ENCODE results near the gene CLIC5.

The CLIC5 gene

GRCh38 chr6:46015119-46015968 is at the start of gene CLIC5:
TSS of gene CLIC5 (minus strand) at chr6:46015860. CDS start at chr6:46015542, 318 bp downstream.
- peak in 1 of 2 donors; percentile 8 for DNase-seq (ENCODE audit: low read depth in 1 of 2, low spot score in 1 of 2)

GRCh38 chr6:46062991-46063390 is 47.3 kb upstream of the CLIC5 start:
- no peak for DNase-seq (ENCODE audit: low read depth in 1 of 2, low spot score in 1 of 2)

DNA sequence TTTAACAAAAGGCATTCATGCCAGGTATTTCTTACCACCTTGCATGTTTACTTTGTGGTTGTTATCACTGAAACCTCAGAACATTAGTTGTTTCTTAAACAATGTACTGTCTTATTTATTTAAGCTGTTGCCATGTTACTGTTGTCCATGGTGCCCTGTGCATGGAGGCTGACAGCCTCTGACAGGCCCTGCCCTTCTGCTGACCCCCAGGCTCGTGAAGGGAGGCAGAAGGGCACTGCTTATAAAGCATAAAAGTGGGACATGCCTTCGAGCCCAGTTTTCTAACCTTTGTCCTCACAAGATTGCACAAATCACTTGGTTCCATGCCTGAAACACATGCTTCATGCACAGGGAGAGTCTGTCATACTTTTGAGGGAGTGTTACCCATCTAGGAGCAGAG is 46.7 kb upstream of the CLIC5 start:
- no peak for DNase-seq (ENCODE audit: low read depth in 1 of 2, low spot score in 1 of 2)

GRCh38 chr6:46061497-46061896 is 45.8 kb upstream of the CLIC5 start:
- DNase-seq (ENCODE audit: low read depth in 1 of 2, low spot score in 1 of 2) = no peak

GRCh38 chr6:46059608-46060007 is 43.9 kb upstream of the CLIC5 start:
- DNase-seq (ENCODE audit: low read depth in 1 of 2, low spot score in 1 of 2) = no peak

- no peak for DNase-seq (ENCODE audit: low read depth in 1 of 2, low spot score in 1 of 2)
Observed at GRCh38 chr6:46058951-46059350, 43.3 kb upstream of the CLIC5 start.

DNA sequence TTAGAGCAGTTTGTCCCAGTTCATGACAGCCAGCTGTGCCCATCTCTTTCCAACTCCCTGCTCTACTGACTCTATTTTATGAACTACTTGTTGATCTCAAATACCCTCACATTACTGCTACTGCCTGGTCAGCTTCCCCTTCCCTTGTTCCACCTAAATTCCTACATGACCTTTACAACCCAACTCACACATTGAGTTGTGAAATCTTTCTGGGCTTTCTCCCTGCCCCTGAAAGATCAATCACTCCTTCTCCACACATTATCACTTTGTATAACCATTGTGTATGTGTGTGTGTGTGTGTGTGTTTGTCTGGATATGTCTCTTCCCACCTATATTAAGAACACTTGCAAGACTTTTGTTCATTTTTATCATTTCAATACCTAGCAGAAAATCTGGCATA is 42.1 kb upstream of the CLIC5 start:
- no peak for DNase-seq (ENCODE audit: low read depth in 1 of 2, low spot score in 1 of 2)

DNA sequence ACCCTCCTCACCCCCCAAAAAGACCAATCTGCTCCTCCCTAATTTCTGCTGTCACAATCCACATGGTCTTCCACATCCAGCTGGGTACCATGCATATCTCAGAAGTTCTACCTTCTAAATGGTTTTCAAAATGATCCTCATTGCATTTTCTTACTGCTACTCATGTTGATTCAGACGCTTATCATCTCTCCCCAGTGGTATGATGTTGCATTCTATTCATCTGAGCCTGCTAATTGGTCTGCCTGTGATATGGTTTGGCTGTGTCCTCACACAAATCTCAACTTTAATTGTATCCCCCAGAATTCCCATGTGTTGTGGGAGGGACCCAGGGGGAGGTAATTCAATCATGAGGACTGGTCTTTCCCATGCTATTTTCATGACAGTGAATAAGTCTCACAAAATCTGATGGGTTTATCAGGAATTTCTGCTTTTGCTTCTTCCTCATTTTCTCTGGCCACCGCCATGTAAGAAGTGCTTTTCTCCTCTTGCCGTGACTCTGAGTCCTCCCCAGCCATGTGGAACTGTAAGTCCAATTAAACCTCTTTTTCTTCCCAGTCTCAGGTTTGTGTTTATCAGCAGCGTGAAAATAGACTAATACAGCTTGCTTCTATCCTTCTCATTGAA is 41.4 kb upstream of the CLIC5 start:
- DNase-seq (ENCODE audit: low read depth in 1 of 2, low spot score in 1 of 2) = no peak

DNA sequence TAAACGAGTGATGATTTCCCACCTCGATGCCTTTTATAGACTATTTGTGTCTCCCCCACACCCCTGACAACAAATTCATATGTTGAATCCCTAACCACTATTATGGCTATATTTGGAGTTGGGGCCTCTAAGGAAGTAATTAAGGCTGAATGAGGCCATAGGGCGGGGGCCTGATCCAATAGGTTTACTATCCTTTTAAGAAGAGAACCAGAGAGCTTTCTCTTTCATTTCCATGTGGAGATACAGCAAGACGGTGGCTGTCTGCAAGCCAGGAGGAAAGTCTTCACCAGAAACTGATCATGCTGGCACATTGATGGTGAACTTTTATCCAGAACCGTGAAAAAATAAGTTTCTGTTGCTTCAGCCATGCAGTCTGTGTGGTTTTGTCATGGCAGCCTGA is 38.9 kb upstream of the CLIC5 start:
- no peak for DNase-seq (ENCODE audit: low read depth in 1 of 2, low spot score in 1 of 2)

- no peak for DNase-seq (ENCODE audit: low read depth in 1 of 2, low spot score in 1 of 2)
Observed at GRCh38 chr6:46053039-46053933, 37.6 kb upstream of the CLIC5 start.

DNA sequence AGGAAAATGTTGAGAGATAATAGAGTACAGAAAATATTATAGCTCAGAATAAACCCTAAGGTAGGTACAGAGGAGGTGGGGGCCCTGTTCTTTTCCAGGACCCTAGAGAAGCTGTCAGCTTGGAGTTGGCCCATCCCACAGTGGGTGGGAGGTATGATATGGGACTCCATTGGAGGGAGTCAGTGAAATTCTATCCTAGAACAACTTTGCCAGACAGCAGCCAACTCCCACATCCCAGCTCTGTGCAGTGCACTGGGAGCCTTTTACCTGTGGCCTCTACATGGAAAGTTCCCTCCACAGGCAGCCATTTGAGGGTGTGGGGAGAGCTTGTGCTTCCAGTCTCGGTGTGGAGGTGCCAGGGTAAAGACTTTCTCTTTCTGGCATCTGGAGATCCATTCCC is 36.8 kb upstream of the CLIC5 start:
- no peak for DNase-seq (ENCODE audit: low read depth in 1 of 2, low spot score in 1 of 2)

GRCh38 chr6:46051962-46052361 is 36.3 kb upstream of the CLIC5 start:
- DNase-seq (ENCODE audit: low read depth in 1 of 2, low spot score in 1 of 2) = no peak

GRCh38 chr6:46050845-46051405 is 35.3 kb upstream of the CLIC5 start:
- DNase-seq (ENCODE audit: low read depth in 1 of 2, low spot score in 1 of 2) = no peak

DNA sequence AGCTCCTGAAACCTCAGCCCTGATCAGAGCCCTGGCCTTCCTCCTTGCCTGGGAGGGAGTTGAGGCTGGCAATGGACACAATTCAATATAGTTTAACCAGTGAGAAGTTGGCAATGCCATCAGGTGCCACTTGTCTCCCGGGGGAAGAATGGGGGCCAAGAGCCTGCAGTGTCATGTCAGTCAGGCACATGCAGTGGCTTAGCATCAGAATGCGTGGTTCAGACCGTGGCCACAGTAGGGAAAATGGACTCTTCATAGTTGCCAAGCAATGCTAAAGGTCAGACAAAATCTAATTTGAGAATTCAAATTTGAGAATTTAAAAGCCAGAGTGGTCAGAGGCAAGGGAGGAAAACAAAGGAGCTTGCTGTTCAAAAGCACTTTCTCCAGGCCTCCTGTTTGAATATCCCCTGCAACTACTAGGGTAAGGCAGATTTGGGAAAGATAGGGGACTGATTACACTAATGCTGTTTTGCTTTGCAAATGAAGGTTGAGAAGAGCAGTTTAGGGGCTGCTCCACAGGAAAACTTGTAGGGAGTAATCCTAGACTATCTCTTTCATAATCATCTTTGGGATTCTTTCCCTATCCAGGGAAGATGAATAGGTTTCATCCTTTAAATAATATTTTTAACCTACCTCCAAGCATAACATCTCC is 33.1 kb upstream of the CLIC5 start:
- DNase-seq (ENCODE audit: low read depth in 1 of 2, low spot score in 1 of 2) = no peak

- DNase-seq (ENCODE audit: low read depth in 1 of 2, low spot score in 1 of 2) = no peak
Observed at GRCh38 chr6:46046558-46047174, 31.0 kb upstream of the CLIC5 start.

DNA sequence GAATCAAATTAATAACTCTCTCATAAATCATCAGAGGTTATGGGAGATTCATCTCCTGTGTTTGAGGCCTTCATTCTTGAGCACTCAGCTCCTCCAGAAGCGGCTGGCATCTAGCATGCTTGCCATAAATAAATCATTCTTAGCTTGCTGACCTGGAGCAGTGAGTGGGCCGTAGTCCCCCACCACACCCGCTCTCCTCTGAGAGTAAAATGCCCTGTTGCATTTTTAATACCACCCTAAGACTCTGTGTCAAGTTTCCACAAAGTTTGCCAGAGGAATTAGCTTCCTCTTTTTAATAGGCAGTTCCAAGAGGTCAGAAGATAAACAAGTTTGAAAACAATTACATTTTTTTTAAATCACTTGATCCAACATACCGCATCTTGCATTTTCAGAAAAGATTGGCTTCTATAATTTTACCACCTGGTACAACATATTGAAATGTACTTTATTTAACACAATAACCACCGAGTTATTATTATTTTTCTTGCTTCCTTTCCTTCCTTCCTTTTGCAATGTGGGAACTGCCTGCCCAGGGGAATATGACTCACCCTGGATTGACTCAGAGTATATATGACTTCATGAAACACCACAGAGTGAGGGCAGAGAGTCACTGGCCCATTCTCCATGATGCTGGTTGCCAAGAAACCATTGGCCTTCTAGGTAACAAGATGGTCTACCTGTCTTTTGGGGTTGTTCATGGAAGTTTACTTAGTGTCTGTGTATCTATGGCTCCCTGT is 29.4 kb upstream of the CLIC5 start:
- no peak for DNase-seq (ENCODE audit: low read depth in 1 of 2, low spot score in 1 of 2)

DNA sequence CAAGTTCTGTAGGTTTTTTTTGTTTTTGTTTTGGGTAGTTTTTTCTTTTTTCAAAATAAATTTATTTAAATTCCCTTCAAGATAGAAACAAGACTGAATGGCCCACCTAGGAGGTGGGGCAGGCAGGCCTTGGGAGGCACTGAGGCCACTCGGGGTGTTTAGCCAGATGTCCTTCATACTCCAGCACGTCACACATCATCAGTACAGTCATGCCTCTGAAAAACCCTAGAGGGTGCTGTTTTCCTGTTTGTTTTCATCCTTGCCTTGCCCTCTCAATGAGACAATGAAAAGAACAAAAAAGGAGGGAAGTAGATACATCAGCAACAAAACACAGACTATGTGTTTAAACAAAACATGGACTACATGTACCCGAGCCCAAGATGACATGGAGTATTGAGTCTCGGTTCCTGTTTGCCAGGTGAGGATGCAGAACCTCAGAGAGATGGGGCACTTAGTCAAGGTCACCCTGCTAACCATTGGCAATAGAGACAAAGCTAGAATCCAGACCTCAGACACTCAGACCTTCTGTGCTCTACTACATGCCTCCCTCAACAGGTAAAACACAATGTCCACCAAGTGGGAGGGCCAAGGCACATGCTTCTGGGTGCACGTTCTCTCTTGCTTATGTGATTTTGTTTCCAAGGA is 26.8 kb upstream of the CLIC5 start:
- DNase-seq (ENCODE audit: low read depth in 1 of 2, low spot score in 1 of 2) = no peak

DNA sequence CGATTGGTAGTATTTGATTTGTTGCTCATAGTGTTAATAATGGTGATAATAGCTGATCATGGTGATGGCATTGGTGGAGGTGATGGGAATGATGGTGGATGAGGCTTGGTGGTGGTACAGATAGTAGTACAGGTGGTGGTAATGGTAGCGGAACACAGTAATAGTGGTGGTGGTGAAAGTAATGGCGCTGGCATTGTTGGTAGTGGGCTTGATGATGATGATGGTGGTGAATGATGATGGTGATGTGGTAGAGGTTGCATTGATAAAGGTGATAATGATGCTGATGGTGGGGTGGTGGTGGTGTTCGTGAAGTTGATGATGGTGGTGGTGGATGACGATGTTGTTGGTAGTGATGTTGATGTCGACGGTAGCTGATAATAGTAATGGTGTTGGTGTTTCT is 24.6 kb upstream of the CLIC5 start:
- DNase-seq (ENCODE audit: low read depth in 1 of 2, low spot score in 1 of 2) = no peak

DNA sequence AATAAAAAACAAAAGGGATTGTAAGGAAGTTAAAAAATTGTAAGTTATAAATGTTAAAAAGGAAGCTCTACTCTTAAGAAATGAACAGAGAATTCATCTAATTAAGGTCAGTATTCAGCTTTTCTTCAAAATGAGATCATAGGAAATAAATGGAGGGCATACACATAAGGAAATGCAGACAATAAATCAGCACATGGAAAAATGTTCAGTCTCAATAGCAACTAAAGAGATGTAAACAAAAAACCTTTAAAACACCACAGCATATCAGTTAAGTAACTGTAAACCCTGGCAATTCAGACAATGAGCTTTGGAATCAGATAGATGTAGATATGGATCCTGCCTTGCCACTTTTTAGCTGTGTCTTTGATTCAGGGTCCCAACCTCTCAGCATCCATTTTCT is 24.0 kb upstream of the CLIC5 start:
- DNase-seq (ENCODE audit: low read depth in 1 of 2, low spot score in 1 of 2) = no peak
